Breast epithelium (tissue), 4 donors: ENCODE results near the gene SEMA4D. TPM values are rescaled to one million over a fixed set of nuclear protein-coding genes. Genes with fewer than 3 reads are reported as not detected.

Source experiments
- DNase-seq, 2 donors: peaks; one replicate each; pipeline ENCODE4 v3.0.0-alpha.2; 2019; ENCODE audit warnings: low spot score in 2 of 2
- H3K27ac ChIP-seq, 2 donors: fragments of 200-600 bp; sonication (generic) in 1 of 2; one replicate each; pipeline ENCODE4 v1.5.1; 2016 to 2019; ENCODE audit warnings: mild to moderate bottlenecking in 1 of 2
- H3K27me3 ChIP-seq, 2 donors: fragments of 200-600 bp; sonication (generic) in 1 of 2; one replicate each; pipeline versions ENCODE4 v1.5.1 to v1.6.0; 2017 to 2019; ENCODE audit warnings: control low read depth in 1 of 2, mild to moderate bottlenecking in 1 of 2
- H3K36me3 ChIP-seq: fragments of 200-600 bp; one replicate; pipeline ENCODE4 v1.5.1; 2019
- H3K4me1 ChIP-seq, 2 donors: fragments of 200-600 bp; sonication (generic); one replicate each; pipeline ENCODE4 v1.5.1; 2016 to 2019; ENCODE audit warnings: control low read depth in 1 of 2
- H3K4me3 ChIP-seq, 3 donors: fragments of 200-600 bp; sonication (generic); 1 replicate in 2 of 3; 2 replicates in 1 of 3; pipeline ENCODE4 v1.5.1; 2016 to 2019; ENCODE audit warnings: mild to moderate bottlenecking in 3 of 3, moderate library complexity in 2 of 3
- H3K9me3 ChIP-seq, 2 donors: fragments of 200-600 bp; sonication (generic) in 1 of 2; one replicate each; pipeline ENCODE4 v1.5.1; 2016 to 2019; ENCODE audit warnings: control low read depth in 1 of 2
- POLR2A ChIP-seq: fragments of 450-650 bp; IDR thresholded peaks from one replicate; pipeline ENCODE4 v1.6.1; 2016; ENCODE audit warnings: antibody characterized with exemption, mild to moderate bottlenecking, moderate library complexity
- POLR2AphosphoS5 ChIP-seq, 3 donors: sonication (generic); formaldehyde crosslinking; IDR thresholded peaks; one replicate each; pipeline ENCODE4 v1.6.1; 2017; ENCODE audit warnings: antibody characterized with exemption in 3 of 3
- intact Hi-C: fragments of 100-400 bp; cut with DNase I; formaldehyde crosslinking; loops from one replicate; pipeline ENCODE4 v1.15.1; 2023; ENCODE audit warnings: low total_unique reads
- total RNA-seq, 3 donors: library from RNA; depleted of rRNA; stranded (reverse); fragments of >200 nt; gene quantifications; one replicate each; pipeline ENCODE4 v1.1.0, GENCODE V29; 2016
- TF ChIP-seq, protein P1 (sequence below), 3 donors: fragments of 450-650 bp; IDR thresholded peaks; one replicate each; pipeline ENCODE4 v1.5.1; 2016 to 2017; ENCODE audit warnings: antibody characterized with exemption in 3 of 3, mild to moderate bottlenecking in 3 of 3, moderate library complexity in 3 of 3

Gene SEMA4D
- total RNA-seq, 3 donors from 2014 or later = 9.9 to 24.6 (median 16.1) TPM

DNA sequence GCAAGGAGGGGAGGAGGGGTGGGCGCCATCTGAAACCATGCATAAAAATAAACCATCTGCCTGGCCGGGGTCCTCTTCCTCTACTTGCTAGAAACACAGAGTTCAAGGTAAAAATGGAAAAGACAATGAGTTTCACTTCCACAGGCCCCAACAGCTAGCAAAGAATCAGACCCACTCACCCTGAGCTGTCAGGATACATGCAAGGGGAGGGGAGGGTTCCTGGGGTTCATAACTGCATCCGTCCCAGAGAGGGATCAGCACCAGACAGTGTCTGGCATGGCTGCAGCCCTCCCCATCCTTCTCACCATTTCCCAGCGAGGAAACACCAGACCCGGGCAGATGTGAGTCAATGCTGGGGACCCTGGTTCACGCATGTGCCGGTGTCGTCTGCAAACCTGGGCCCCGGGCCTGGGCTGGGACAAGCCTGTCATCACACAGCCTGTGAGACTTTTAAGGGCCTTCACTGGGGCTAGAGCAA is 55.4 kb downstream of the SEMA4D start:
- intact Hi-C loops = no loop called here
- H3K27ac ChIP-seq = no peak overlapping the region

DNA sequence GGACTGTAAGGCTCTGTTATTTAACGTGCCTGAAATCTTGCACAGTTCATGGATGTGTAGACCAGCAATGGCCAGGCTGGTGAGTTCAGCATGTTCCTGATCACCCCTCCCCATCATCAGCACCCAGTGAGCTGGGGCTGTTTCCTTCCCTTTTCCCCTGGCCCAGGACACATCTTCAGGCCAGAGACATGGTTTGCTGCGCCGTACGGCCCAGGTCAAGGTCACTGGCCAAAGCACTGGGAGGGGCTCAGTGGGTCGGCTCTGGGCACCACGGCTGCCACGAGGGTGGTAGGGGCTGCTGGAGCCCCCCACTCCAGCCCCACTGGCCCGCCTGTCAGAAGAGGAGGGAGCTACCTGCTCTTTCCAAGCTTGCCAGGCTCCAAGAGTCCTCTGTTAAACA is 55.9 kb downstream of the SEMA4D start:
- Histone ChIP-seq H3K4me1 (no peaks in the 10 kb centered on the region), H3K36me3 (peaks cover 5% of the 10 kb centered on the region), H3K4me3 (no peak overlapping the region), H3K27me3 (no peaks in the 10 kb centered on the region), H3K27ac (no peak overlapping the region), H3K9me3 (no peaks in the 10 kb centered on the region)
- intact Hi-C loops = no loop called here
- DNase-seq = no peak
- TF ChIP-seq POLR2AphosphoS5 (IDR thresholded peaks at IDR 0.05) (no peak), POLR2A (no peak)
- TF ChIP-seq, protein P1, sequence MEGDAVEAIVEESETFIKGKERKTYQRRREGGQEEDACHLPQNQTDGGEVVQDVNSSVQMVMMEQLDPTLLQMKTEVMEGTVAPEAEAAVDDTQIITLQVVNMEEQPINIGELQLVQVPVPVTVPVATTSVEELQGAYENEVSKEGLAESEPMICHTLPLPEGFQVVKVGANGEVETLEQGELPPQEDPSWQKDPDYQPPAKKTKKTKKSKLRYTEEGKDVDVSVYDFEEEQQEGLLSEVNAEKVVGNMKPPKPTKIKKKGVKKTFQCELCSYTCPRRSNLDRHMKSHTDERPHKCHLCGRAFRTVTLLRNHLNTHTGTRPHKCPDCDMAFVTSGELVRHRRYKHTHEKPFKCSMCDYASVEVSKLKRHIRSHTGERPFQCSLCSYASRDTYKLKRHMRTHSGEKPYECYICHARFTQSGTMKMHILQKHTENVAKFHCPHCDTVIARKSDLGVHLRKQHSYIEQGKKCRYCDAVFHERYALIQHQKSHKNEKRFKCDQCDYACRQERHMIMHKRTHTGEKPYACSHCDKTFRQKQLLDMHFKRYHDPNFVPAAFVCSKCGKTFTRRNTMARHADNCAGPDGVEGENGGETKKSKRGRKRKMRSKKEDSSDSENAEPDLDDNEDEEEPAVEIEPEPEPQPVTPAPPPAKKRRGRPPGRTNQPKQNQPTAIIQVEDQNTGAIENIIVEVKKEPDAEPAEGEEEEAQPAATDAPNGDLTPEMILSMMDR (IDR thresholded peaks at IDR 0.05) = no peak

More for the DNA sequence above, 55.4 kb downstream of the SEMA4D start:
- no peak for DNase-seq
- Histone ChIP-seq H3K4me3 (no peak overlapping the region), H3K9me3 (no peaks in the 10 kb centered on the region), H3K36me3 (peaks cover 5% of the 10 kb centered on the region), H3K4me1 (no peaks in the 10 kb centered on the region), H3K27me3 (no peaks in the 10 kb centered on the region)
- TF ChIP-seq POLR2A (no peak), POLR2AphosphoS5 (IDR thresholded peaks at IDR 0.05) (no peak)
- TF ChIP-seq, protein P1 (IDR thresholded peaks at IDR 0.05) = no peak

DNA sequence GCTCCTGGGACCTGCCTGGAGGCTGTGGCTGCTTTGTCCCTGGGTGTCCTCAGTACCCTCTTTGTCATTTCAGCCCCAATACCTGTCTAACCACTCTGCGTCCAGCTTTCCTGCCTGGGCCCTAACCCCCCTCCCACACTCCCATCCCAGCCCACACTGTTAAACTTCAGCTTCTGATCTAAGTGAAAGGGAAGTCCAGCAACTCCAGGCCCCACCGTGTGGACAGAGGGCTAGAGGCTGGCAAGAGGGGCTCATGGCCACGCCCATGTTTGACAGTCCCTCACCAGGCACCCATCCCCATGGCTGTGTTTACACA is 56.3 kb downstream of the SEMA4D start:
- TF ChIP-seq, protein P1 (IDR thresholded peaks at IDR 0.05) = no peak
- TF ChIP-seq POLR2AphosphoS5 (IDR thresholded peaks at IDR 0.05) (no peak), POLR2A (no peak)
- no peaks in the 10 kb centered on the region for H3K9me3 ChIP-seq
- H3K4me1 ChIP-seq = no peaks in the 10 kb centered on the region

DNA sequence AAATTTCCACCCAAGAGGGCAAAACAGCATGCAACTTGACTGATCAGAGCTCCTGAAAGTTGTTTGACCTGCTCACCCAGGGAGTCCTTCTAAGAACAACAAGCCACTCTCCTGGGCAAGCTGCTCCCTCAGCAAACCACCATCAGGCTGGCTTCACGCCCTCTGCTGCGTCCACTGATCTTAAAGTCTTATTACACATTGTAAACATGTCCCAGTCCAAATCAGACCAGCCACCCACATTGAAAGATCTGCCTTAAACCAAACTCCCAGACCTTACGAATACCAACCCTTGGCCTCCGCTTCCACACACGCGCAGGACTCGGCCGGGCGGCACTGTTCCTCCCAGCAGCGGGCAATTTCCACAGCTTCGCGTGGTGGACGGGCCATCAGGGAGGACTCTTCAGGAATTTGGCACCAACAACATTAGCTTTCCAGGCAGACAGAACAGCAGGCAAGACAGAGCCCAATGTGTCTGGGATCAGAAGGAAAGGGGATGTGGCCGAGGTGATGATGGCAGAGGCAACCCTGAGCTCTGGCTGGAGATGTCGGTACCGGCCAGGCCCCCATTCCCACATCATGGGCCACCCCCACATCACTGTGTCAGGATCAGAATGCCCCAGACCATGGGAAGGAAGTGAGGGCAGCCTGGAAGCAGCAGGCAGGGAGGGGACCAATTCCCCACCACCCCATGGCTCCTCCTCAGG is 56.8 kb downstream of the SEMA4D start:
- H3K9me3 ChIP-seq = no peaks in the 10 kb centered on the region
- H3K4me1 ChIP-seq = no peaks in the 10 kb centered on the region
- no peak overlapping the region for H3K27ac ChIP-seq
- peaks cover 5% of the 10 kb centered on the region for H3K36me3 ChIP-seq
- intact Hi-C loops = no loop called here
- TF ChIP-seq POLR2AphosphoS5 (IDR thresholded peaks at IDR 0.05) (no peak), POLR2A (no peak)
- TF ChIP-seq, protein P1 (IDR thresholded peaks at IDR 0.05) = no peak
- H3K4me3 ChIP-seq = no peak overlapping the region
- peak in 1 of 2 donors; percentile 23 for DNase-seq
- no peaks in the 10 kb centered on the region for H3K27me3 ChIP-seq

More for the DNA sequence above, 56.3 kb downstream of the SEMA4D start:
- Histone ChIP-seq H3K36me3 (peaks cover 5% of the 10 kb centered on the region), H3K27ac (no peak overlapping the region), H3K4me3 (no peak overlapping the region), H3K27me3 (no peaks in the 10 kb centered on the region)
- no peak for DNase-seq
- intact Hi-C loops = no loop called here

DNA sequence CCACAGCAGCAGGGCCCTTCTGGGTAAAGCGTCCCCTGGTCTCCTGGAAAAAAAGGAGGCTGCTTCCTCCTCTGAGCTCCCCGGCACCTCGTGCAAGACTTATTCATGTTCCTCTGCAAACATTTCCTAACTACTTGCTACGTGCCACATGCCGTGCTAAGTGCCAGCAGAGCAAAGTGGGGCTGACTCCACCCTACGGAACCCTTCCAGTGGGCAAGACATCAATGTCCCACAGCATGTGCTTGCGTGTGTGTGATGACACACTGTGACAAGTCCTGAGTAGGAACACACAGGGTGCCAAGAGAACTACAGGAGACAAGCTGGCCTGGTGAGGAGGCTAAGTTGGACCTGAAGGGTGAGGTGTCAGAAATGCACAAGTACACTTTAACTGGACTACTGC is 57.4 kb downstream of the SEMA4D start:
- Histone ChIP-seq H3K9me3 (no peaks in the 10 kb centered on the region), H3K4me3 (no peak overlapping the region), H3K4me1 (no peaks in the 10 kb centered on the region), H3K27ac (no peak overlapping the region), H3K36me3 (peaks cover 5% of the 10 kb centered on the region), H3K27me3 (no peaks in the 10 kb centered on the region)
- DNase-seq = no peak
- intact Hi-C loops = no loop called here
- no peak for TF ChIP-seq POLR2A
- no peak for TF ChIP-seq POLR2AphosphoS5 (IDR thresholded peaks at IDR 0.05)
- TF ChIP-seq, protein P1 (IDR thresholded peaks at IDR 0.05) = no peak
